Activated naive CD8-positive, alpha-beta T cell treated with anti-CD3 and anti-CD28 coated beads, Interleukin-2, amount 10 ng/mL, durations not matched to agents 7 days and 5 days (primary cell): ENCODE measurements around the gene LRBA. TPM values are rescaled to one million over a fixed set of nuclear protein-coding genes. Genes with fewer than 3 reads are reported as not detected.

Source experiments
- total RNA-seq, 2 experiments: library from RNA; stranded (reverse); gene quantifications; one replicate each; pipeline ENCODE4 v1.2.3, GENCODE V29; 2021

Gene LRBA
- total RNA-seq, 2 experiments from 2014 or later: 47.9 to 50.6 TPM

Other genes with a start within 250 kb of the LRBA start
- 1,000 to 10,000 TPM; 1,980 to 2,148 TPM for gene RPS3A, start 84.3 kb upstream of the LRBA start, total RNA-seq